Kidney (tissue), 14 donors: ENCODE measurements around the gene KRT82. TPM values are rescaled to one million over a fixed set of nuclear protein-coding genes. Genes with fewer than 3 reads are reported as not detected.

Experiments used
- DNase-seq, 5 donors: peaks; one replicate each; pipeline ENCODE4 v3.0.0-alpha.2; 2013 to 2020
- FAIRE-seq: peaks from 2 replicates; lab custom pipeline; 2012; peaks lifted over from hg19 to GRCh38; lab: Jason Lieb, UNC
- H3K27ac ChIP-seq, 2 donors: one replicate each; pipeline ENCODE4 v1.7.0; 2013; ENCODE audit warnings: low read depth in 2 of 2, low read length in 2 of 2, inconsistent platforms in 1 of 2
- H3K27me3 ChIP-seq: one replicate; pipeline ENCODE4 v1.7.1; 2013; ENCODE audit warnings: low read length, inconsistent platforms; ENCODE audit not compliant: control insufficient read depth, insufficient read depth
- H3K36me3 ChIP-seq, 3 donors: one replicate each; pipeline versions ENCODE4 v1.7.0 to v1.7.1; 2013; ENCODE audit warnings: low read length in 3 of 3, control low read depth in 1 of 3, inconsistent platforms in 1 of 3; ENCODE audit not compliant: insufficient read depth in 3 of 3, control insufficient read depth in 2 of 3
- H3K4me1 ChIP-seq, 3 donors: one replicate each; pipeline versions ENCODE4 v1.7.0 to v1.7.1; 2013; ENCODE audit warnings: low read length in 3 of 3, inconsistent platforms in 1 of 3, low read depth in 1 of 3; ENCODE audit not compliant: control insufficient read depth in 2 of 3, insufficient read depth in 2 of 3
- H3K4me3 ChIP-seq, 3 donors: one replicate each; pipeline versions ENCODE4 v1.7.0 to v1.8.1; 2013; ENCODE audit warnings: low read length in 3 of 3, control low read depth in 1 of 3, inconsistent platforms in 1 of 3
- H3K9ac ChIP-seq, 3 donors: one replicate each; pipeline versions ENCODE4 v1.7.0 to v1.7.1; 2013; ENCODE audit warnings: low read length in 3 of 3, control low read depth in 1 of 3, inconsistent platforms in 1 of 3
- H3K9me3 ChIP-seq, 3 donors: one replicate each; pipeline versions ENCODE4 v1.7.0 to v1.7.1; 2013; ENCODE audit warnings: low read length in 3 of 3, control low read depth in 1 of 3, inconsistent platforms in 1 of 3; ENCODE audit not compliant: control insufficient read depth in 2 of 3, insufficient read depth in 1 of 3
- CTCF ChIP-seq: IDR thresholded peaks from 3 replicates; pipeline ENCODE4 v1.5.1; 2012; ENCODE audit warnings: mild to moderate bottlenecking, moderate library complexity, borderline replicate concordance; ENCODE audit not compliant: insufficient read depth; ENCODE audit errors: extremely low read depth
- intact Hi-C: fragments of 100-400 bp; cut with DNase I; formaldehyde crosslinking; loops from one replicate; pipeline ENCODE4 v1.11.1; 2022
- polyA plus RNA-seq: library from polyadenylated mRNA; stranded (reverse); fragments of 350-450 nt; fragmentation: Illumina TruSeq; extraction: RNeasy Lipid Tissue Mini Kit (QIAGEN cat#74804); gene quantifications from one replicate; pipeline ENCODE4 v1.2.3, GENCODE V29; 2014; ENCODE audit warnings: low read depth, low replicate concordance; ENCODE audit not compliant: insufficient read depth
- total RNA-seq: library from RNA; stranded (reverse); fragmentation: NEBNext Ultra II Directional; extraction: Animal tissue kit (Norgen Biotek cat#: 25700); gene quantifications from one replicate; pipeline ENCODE4 v1.2.1, GENCODE V29; 2021
- donor health status: control.
- donor health status: control.
- donor health status: control.
- donor health status: control.
- donor health status: control.
- donor health status: DM: yes; HTN: yes; CAD: no.
- donor health status: Normal renal cell carcinoma (clear cell type).

KRT82 gene
- total and polyA plus RNA-seq, 2 donors from 2014 or later, result not detected

DNA sequence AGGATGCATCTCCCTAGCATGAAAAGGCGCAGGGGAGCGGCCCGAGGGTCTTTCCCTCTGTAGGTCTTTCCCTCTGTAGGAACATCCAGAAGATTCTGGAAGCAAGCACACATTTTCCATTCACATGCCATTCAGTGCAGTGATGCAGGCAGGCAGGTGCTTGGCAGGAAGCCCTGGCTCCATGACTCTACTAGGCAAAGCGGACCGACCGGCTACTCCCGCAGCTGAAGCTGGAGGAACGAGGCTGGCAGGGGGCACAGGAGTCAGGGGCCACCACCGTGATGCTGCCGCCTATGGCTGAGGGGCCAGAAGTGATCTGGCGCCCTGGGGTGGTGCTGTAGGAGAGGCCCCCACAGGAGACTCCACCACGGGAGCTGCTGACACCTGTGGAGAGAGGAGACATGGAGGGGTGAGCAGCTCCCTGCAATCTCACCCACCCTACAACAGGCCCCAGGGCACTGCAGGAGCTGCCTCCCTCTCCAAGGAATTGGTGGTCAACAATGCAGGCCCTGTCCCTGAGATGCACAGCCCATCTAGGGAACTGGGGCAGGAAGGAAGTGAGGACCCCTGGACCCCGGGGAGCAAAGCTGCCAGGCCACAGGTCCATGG lies 45.4 kb downstream of the KRT82 start:
- H3K9ac ChIP-seq, result no peak overlapping the region
- no peak overlapping the region for H3K4me3 ChIP-seq
- TF ChIP-seq CTCF, result no peak
- H3K27ac ChIP-seq, result no peak overlapping the region
- H3K9me3 ChIP-seq, result no peaks in the 10 kb centered on the region
- no peaks in the 10 kb centered on the region for H3K27me3 ChIP-seq
- no peaks in the 10 kb centered on the region for H3K36me3 ChIP-seq
- no peak for FAIRE-seq
- intact Hi-C loops, result no loop called here
- H3K4me1 ChIP-seq, result peaks cover 0 to 2% (median 0%) of the 10 kb centered on the region in 3 donors
- DNase-seq, result peak in 2 of 5 donors; percentile 19 to 73

- FAIRE-seq, result no peak
- intact Hi-C loops, result no loop called here
- DNase-seq, result no peak
- no peak for TF ChIP-seq CTCF
- Histone ChIP-seq H3K4me1 (peaks cover 0 to 2% (median 0%) of the 10 kb centered on the region in 3 donors), H3K4me3 (no peak overlapping the region), H3K27me3 (no peaks in the 10 kb centered on the region), H3K27ac (no peak overlapping the region), H3K9me3 (no peaks in the 10 kb centered on the region), H3K36me3 (no peaks in the 10 kb centered on the region), H3K9ac (no peak overlapping the region)
Observed at GRCh38 chr12:52360106-52360662, 46.0 kb downstream of the KRT82 start.

GRCh38 chr12:52359621-52360061 lies 46.5 kb downstream of the KRT82 start:
- Histone ChIP-seq H3K4me3 (no peak overlapping the region), H3K27ac (no peak overlapping the region), H3K9ac (no peak overlapping the region), H3K36me3 (no peaks in the 10 kb centered on the region), H3K27me3 (no peaks in the 10 kb centered on the region), H3K4me1 (peaks cover 0 to 2% (median 0%) of the 10 kb centered on the region in 3 donors), H3K9me3 (no peaks in the 10 kb centered on the region)
- TF ChIP-seq CTCF, result no peak
- FAIRE-seq (no peak), DNase-seq (no peak)
- intact Hi-C loops, result no loop called here
